HG03025 (cell line): ENCODE results near the gene SINHCAF.
"Not testable (repeated sequence)": the region's sequence is repeated elsewhere in the genome, so short reads cannot be mapped to it uniquely, and the experiment has no call there.

Experiments used
- ATAC-seq: cut with Tn5 transposase; IDR thresholded peaks from one replicate; pipeline ENCODE4 v1.9.1; 2021; ENCODE audit warnings: mild to moderate bottlenecking, moderate library complexity; ENCODE audit not compliant: unreplicated experiment, low FRiP score

Gene SINHCAF, protein sequence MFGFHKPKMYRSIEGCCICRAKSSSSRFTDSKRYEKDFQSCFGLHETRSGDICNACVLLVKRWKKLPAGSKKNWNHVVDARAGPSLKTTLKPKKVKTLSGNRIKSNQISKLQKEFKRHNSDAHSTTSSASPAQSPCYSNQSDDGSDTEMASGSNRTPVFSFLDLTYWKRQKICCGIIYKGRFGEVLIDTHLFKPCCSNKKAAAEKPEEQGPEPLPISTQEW

DNA sequence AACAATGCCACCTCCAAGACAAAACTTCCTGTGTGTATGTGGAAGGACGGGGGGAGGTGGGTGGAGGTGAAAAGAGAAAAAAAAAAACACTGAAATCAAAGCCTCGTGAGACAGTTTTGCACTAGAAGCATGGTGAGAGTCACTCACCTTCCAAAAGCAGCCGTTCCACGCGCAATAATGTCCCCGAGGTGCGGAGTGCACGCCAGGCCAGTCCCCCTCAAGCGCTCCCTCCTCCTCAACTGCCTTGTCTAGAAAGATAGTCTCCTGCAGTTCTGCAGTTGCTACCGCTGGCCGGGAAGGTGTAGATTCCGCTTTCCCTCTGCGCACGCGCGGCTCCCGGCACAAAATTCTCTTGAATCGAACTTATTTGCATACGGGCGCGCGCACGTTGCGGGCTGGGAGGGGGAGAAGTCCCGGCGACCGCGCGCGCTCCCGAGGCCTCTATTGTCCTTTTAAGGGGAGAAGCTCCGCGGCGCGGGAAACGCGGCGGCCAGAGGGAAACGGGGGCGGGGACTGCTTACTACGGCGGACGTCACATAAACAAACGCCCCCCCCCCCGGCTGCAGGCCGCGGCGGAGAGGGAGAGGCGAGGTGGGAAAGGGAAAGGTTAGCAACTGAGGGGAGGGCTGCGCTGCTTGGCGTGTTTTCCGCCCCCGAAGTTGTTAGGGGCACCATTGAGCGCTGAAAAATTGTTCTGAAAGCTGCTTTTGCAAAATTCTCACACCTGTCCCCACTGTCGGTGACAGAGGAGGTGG is at the start of gene SINHCAF:
Gene SINHCAF, minus strand, starts transcription at position 274 of the 755 bp plus-strand sequence. CDS start 27,946 bp downstream, outside the sequence.
- peak; percentile 44 for ATAC-seq

DNA sequence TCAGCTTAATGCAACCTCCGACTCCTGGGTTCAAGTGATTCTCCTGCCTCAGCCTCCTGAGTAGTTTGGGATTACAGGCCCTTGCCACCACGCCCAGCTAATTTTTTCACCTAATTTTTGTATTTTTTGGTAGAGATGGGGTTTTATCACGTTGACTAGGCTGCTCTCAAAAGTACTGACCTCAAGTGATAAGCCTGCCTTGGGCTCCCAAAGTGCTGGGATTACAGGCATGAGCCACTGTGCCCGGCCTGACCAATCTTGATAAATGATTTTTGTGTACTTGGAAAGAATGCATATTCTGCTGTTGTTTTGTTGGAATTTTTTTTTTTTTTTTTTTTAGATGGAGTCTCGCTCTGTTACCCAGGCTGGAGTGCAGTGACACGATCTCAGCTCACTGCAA is 49.5 kb upstream of the SINHCAF start:
- not testable (repeated sequence) for ATAC-seq

DNA sequence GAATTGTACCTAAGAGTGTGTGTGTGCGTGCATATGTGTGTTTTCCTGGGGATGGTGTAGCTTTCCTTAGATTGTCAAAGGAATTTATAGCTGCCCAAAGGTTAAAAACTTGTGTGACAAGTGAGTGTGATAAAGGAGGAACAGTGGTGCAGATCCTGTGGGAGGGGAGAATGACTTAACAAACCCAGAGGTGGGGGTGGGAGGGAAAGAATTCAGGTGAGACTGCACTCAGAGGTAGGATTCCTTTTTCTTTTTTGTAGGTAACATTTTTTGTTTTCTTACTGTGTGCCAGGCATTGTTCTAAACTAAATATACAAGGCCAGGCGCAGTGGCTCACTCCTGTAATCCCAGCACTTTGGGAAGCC is 45.3 kb upstream of the SINHCAF start:
- ATAC-seq: no peak

DNA sequence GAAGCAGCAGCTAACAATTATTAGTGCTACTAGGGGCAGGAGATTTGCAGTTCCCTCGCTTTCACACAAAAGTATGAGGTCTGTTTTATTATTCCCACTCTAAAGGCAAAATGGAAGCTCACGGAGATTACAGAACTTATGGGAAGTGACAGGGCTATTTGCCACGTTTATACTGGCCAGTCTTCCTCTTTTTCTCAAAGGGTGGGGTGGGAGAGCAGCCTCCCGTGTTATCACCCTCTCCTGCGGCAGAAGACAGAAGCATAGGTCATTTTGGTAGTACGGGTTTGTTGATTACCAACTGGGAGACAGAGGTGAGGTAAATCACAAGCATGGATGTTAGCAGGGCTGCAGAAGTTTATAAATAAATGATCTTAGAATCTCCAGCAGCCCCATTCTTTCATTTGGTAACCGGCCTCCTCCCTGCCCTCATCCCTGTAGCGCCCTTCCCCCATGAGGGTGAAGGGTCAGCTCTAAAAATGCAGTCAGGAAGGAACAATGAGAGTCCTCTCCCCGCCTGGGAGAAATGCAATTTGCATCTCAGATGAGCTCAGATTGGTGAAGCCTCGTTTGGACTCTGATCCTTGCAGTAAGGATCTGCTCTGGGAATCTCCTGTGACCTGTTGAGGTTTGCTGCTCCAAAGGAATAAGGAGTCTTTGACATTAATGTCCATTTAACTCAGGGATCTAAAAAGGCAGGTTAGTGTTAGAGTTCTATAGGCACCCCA is 44.7 kb upstream of the SINHCAF start:
- ATAC-seq: no peak

DNA sequence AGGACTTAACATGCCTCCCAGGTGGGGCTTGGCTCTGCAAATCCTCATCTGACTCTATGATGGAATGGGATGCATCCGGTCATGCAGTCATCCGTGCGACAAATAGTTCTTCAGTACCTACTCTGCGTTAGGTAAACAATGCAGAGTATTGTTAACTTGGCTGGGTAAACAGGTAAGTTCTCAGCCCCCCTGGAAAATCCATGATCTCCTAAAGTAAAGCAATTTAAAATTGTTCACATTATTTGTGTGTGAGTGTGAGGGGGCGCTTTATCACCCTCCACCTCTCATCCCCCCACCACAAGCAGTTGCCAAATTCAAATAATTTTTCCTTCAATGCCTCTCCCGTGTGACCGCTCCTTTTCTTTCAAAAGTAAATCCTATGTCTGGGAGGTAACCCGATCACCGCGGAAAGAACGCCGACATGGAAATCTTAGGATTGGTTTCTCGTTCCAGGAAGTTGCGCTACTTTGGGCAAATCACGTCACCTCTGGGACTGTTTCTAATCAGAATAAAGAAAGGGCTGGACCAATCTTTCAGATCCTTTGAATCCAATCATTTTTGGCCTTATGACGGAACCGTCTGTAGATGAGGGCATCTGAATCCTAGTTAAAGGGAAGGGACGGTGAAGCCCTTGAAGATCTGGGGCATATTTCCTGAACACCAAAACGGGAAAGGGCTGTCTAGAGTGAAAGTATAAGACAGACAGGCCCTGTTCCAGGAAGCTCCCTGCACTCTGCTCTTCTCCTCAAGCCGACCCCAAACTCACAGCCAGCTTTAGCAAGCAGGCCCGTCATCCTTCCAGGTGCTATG is 44.0 kb upstream of the SINHCAF start:
- no peak for ATAC-seq

DNA sequence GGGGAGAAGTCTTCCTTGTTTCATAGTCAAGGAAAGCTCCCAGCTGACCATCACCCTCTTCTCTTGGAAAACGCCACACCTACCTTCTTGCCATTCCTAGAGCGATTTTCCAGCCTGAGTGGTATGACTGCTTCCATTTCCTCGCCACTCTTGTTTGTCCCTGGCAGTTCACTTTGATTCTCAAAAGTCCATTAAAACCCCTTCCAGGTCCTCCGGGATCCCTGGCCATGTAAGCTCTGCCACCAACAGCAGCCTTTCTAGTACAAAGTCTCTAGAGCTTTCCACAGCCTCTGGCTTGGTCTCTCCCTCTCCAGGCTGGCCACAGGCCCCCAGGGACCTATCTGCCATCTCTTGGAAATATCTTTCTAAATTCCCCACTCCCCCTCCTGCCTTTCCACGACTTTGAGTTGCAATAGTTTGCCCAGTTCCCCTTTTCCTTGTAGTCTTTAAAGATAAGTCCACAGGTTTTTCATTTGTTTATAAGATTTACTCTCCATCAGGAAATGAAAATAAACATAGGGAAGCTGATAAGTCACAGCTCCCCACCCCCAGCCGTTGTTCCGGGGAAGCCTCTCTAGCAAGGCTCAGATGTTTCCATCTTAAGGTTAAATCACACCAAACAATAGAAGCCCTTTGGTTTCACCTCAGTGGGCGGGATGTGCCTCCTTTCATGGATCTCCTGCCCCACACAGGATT is 42.9 kb upstream of the SINHCAF start:
- no peak for ATAC-seq

DNA sequence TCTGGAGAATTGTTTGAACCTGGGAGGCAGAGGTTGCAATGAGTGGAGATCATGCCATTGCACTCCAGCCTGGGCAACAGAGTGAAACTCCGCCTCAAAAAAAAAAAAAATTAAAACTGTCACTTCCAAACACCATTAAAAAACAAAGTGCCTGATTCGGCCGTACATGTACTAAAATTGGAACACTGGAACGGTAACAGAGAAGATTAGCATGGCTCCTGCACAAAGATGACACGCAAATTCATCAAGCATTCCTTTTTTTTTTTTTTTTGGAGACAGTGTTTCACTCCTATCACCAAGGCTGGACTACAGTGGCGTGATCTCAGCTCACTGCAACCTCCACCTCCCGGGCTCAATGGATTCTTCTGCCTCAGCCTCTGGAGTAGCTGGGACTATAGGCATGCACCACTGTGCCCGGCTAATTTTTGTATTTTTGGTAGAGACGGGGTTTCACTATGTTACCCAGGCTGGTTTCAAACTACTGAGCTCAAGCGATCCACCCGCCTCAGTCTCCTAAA is 40.2 kb upstream of the SINHCAF start:
- ATAC-seq: no peak

DNA sequence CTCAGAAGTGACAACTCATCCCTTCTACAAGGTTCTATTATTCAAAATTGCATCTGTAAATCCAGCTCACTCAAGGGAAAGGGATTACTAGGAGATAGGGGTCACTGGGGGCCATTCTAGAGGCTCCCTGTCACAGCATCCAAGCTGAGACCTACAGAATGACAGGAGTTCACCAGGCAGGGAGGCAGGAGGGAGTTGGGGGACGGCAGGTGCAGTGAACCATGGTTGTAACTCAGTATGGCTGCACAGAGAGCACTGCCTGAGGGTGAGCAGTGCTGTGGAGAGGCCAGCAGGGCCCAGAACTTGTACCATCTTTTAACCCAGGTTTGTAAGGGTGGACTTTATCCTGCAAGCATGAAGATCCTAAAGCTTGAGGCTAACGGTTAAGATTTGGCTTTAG is 37.9 kb upstream of the SINHCAF start:
- no peak for ATAC-seq

DNA sequence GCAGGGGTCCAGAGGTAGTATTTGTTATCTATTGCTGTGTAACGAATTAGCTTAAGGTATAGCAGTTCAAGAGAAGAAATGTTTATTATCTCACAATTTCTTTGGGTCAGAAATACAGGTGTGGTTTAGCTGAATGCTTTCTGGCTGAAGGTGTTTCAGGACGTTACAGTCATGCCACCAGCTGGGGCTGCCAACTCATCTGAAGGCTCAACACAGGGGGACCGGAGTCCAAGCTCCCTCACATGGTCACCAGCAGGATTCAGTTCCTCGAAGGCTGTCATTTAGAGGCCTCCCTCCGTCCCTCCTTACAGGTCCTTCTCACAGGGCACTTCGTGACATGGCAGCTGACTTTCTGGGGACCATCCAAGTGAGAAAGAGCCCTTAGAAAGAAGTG is 37.5 kb upstream of the SINHCAF start:
- ATAC-seq: no peak

DNA sequence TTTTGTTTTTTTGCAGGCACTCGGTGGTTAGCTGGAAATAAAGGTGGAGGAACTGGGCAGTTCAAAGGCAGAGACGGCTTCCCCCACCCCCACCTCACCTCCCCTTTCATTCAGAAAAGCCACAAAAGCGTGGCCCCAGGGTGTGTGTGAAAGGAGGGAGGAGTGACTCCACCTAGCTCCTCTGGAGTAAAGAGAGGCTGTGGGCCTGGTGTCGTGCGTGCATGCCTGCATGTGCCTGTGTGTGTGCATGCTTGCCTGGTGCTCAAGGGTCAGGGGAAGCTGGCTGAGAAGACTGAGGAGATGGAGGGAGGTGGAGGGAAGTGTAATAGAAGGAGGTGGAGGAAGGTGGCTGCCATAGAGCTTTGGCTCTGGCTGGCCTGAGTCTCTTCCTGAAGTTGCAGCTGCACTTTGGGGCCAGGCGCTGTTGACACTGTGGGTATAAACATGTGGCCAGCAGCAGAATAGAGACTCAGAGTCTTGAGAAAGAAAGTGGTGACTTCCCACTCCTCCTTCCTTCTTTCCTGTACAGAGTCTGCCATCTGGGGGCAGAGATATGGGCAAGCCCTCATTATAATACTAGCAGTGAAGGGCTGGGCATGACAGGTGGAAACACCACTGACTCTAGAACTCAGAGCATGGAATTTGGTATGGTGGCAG is 36.9 kb upstream of the SINHCAF start:
- peak; percentile 60 for ATAC-seq

DNA sequence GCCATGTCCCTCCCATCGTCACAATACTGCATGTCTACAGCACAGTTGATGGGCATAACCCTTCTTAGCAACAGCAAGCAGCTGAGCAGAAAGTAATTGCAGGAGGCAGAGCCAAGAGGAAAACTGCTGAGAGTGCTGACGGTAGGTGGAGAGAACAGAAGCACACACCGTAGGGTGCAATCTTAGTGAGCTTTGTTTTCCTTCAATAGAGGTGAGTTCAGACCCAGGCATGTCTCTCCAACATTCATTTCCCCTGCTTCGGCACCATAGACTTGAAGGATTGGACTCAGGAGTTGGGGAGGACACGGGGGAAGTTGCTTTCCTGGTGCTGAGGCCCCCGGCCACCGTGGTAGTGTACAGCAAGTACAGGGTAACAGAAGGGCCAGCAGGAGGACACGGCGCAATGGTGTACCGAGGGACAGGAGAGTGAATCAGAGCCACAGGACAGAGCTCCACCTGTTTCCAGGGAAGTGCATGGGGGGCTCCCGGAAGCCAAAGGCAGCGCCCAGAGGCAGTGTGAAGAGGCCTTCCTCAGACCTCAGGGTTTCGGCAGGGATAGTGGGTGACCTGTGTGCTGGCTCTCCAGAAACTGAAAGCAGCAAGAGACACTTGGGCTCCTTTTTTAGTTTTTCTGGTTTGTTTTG is 36.3 kb upstream of the SINHCAF start:
- ATAC-seq: peak; percentile 53

DNA sequence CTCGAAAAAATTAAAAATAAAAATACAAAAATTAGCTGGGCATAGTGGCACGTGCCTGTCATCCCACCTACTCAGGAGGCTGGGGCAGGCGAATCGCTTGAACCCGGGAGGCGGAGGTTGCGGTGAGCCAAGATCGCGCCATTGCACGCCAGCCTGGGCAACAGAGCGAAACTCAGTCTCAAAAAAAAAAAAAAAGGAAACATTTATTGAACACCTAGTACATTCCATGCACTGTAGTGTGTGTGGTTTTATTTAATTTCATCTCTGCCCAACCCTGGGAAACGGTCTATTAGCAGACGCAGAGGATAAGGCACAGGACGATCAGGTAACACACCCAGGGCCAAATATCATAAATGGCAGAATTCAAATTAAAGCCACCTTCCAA is 35.8 kb upstream of the SINHCAF start:
- no peak for ATAC-seq

DNA sequence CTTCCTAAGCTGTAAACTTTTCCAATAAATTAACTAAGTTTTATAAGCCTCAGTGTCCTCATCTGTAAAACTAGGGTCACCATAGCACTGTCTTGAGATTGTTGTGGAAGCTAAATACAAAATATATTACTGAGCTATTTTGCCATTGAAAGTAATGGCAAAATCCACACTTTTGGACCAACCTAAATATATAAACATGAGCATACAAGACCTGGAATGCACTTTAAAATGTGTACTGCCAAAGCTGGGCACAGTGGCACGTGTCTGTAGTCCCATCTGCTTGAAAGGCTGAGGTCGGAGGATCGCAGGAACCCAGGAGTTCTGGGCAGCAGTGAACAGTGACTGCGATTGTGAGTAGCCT is 29.8 kb upstream of the SINHCAF start:
- no peak for ATAC-seq

DNA sequence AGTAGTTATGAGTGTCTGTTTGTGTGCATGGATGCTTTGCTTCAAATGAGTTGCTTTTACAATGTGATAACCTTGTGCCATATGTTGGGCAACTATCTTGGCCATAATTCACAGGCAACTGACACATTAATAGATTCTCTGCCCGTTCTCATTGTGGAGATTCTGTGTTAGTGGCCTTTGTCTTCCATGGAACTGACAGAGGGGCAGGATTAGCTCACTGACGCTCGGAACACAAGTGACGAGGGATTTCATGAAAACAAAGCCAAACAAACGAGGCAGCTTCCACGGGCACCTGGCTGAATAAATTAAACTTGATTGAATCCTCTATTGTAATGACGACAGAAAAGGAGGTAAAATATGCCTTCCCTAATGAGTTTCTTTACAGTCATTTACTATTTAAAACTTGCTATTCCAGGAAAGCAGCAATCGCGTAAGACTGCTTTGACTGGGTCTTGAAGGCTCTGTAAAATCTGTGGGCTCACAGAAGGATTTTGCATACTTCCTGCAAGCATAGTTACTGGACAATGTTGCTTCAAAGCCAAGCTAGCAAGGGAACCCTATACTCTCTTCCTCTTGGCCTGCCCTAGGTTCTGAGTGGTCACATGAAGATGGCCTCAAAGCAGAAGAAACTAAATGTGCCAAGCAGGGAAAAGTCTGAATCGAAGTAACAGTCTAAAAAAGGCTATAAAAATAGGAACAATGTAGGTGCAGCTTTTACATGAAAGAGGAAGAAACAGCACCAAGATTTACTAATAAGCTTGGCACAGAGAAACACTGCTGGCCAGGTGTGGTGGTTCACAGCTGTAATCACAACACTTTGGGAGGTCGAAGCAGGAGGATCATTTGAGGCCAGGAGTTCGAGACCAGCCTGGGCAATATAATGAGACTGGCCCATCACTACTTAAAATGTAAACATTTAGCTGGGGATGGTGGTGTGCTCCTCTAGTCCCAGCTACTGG is 28.1 kb upstream of the SINHCAF start:
- no peak for ATAC-seq

DNA sequence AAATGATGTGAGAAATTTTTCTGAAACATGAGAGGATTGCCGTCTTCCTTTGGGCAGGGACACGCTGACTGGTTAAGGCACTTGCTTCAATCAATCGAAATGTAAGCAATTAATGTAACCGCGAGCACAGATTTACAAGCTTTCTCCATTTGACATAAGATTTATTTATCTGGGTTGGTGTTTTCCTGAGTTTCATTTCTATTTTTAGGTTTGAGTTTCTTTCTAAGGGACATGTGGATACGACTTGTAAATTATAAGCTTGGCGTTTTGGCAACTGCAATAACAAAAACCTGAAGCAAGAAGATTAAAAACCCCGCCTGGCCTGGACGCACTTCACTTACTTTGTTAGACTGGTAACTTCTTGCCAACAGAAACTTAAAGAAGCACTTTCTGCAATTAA is 20.3 kb upstream of the SINHCAF start:
- ATAC-seq: no peak

DNA sequence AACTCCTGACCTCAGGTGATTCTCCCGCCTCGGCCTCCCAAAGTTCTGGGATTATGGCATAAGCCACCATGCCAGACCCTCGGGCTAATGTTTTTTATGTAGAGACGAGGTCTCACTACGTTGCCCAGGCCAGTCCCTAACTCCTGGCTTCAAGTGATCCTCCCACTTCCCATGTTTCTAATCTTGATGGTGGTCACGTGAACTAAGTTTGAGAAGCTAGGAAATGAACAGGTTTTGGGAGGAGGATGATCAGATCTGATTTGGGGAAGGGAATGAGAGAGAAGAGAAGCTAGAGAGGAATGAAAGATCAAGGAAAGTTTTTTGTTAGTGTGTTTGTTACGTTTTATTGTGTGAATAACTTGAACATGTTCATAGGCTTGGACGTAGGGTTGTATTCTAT is 17.2 kb upstream of the SINHCAF start:
- ATAC-seq: no peak

DNA sequence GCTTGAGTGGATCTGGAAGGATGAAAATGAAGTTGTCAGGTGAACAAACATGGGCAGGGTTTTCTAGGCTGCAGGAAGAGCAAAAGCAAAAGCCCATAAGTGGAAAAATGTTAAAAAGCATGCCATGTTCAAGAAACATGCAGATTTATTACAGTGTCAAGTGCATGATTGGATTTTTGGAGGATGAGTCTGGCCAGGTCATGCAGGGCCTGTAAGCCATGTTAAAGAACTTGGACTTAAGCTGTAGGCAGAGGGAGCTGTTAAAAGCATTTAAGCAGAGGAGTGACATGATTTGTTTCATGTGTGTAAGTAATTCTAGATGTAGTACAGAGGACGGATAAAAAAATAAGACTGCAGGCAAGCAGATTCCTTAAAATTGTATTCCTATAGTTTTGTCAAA is 16.3 kb upstream of the SINHCAF start:
- no peak for ATAC-seq
